IPS DF 4.7 (cell line): ENCODE measurements around the gene FRYL.

ENCODE experiments used
- DNase-seq: peaks from one replicate; pipeline ENCODE4 v3.0.0-alpha.2; 2013; ENCODE audit warnings: low spot score; ENCODE audit errors: extremely low read depth

The FRYL gene

DNA sequence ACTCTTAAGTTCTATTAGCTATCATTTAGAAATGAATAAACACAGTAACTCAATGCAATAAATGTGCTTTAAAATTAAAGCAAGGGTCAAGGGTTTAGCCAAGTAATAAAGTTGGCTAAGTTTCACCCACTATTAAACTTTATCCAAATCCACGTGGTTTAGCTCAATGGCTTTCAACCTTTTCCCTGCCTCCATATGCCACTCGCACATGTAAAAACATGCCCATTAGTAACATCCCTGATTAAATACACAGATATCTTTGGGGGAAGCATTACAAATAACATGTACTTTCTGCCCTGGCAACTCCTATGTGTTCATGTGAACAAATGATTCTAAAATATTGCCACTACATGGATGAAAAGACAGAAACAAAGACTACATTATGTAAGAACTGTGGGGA, 159.2 kb downstream of the FRYL start:
- no peak for DNase-seq

DNA sequence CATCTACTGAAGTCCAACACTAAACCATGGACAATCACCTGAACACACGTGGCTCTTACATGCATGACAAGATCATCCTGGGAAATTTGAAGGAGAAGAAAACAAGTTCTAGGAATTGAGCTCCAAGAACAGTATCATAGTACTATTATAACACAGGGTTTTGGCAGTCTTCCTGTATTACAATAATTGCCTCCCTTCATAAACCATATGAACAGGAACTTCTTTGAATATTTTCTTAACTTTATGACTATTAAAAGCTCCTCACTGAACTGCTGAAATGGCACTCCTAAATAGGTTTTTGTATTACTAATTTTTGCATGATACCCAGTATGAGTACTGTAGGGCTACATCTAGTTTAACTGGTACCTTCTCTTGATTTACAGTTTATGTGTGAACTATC, 160.0 kb downstream of the FRYL start:
- DNase-seq, result no peak

DNA sequence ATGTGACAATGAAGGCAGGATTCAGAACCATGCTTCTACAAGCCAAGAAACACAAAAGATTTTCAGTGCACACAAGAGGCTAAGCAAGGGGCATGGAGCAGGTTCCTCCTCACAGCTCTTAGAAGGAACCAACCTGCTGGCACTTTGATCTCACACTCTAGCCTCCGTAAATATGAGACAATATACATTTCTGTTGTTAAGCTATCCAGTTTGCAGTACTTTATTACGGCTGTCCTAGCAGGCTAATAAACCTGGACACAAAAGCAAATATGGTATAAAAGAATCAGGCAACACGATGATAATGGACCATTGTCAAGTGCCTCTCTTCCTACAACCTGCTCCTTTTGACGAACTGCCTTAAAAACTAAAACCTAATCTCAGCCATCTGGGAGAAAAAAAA, 175.6 kb downstream of the FRYL start:
- DNase-seq, result no peak

- no peak for DNase-seq
Measured at GRCh38 chr4:48604041-48604440, 176.0 kb downstream of the FRYL start.

GRCh38 chr4:48603366-48604003, 176.6 kb downstream of the FRYL start:
- DNase-seq, result no peak

DNA sequence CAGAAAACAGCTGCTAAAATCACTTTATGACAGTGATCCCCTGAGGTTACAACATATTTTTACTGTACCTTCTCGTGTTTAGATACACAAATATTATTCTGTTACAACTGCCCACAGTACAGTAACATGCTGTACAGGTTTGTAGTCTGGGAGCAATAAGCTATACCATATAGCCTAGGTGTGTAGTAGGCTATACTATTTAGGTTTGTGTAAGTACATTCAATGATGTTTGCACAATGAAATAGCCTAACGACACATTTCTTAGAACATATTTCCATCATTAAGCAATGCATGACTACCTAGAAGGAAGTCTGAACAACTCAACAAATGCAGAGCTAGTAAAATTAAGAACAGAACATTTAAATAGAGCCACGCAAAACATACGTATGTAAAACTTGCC, 177.3 kb downstream of the FRYL start:
- DNase-seq, result no peak

DNA sequence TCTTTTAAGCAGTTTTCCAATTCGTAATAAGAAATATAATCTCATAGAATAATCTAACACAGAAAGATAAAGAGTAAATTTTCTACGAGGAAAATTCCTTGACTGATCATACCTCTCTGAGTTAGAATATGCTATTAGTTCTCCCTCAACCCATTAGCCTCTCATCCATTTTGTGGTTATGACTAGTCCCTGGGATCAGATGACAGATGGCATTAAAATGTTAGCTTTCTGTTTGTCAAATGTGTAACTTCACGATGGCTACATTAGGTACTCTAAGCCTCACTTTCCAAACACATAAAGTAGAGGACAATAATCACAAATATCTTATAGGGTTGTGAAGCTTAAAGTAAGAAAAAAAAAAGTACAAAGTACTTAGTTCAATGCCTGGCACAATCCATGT, 177.9 kb downstream of the FRYL start:
- no peak for DNase-seq

- no peak for DNase-seq
Measured at GRCh38 chr4:48596336-48596735, 183.7 kb downstream of the FRYL start.

DNA sequence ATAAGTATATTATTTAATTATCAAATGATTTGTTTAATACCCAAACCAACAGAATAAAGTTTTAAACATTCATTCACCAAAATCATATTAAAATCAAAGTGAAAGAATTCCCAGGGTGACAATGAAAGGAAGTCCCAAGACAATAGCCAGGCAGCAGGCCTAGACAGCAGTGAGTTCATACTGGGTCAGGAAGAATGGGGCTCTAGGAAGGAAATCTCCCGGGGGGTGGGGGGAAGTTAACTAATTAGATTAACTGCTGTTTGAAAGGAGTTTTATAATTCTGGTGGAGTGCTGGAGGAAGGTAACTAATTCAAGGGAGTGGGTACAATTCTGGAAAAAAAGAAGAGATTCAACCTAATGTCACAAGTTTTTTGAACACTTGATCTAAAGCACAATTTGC, 185.9 kb downstream of the FRYL start:
- DNase-seq, result peak; percentile 7

- DNase-seq, result no peak
Measured at GRCh38 chr4:48591372-48591771, 188.7 kb downstream of the FRYL start.

GRCh38 chr4:48590884-48591283, 189.2 kb downstream of the FRYL start:
- no peak for DNase-seq

DNA sequence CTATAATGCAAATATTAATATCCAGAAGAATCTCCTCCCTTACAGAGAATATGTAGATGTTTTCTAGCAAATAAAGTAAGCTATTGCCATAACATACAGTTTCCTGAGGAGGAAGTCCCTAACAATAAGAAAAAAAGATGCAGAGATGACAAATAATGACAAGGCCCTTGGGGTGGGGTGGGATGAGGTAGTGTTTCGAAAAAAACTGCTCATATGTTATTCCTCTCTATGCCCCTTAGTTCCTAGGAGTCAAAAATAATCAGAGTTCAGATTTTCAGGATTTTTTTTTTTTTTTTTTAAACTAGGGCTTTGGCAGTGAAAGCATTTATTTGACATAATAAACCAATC, 191.0 kb downstream of the FRYL start:
- DNase-seq, result no peak

DNA sequence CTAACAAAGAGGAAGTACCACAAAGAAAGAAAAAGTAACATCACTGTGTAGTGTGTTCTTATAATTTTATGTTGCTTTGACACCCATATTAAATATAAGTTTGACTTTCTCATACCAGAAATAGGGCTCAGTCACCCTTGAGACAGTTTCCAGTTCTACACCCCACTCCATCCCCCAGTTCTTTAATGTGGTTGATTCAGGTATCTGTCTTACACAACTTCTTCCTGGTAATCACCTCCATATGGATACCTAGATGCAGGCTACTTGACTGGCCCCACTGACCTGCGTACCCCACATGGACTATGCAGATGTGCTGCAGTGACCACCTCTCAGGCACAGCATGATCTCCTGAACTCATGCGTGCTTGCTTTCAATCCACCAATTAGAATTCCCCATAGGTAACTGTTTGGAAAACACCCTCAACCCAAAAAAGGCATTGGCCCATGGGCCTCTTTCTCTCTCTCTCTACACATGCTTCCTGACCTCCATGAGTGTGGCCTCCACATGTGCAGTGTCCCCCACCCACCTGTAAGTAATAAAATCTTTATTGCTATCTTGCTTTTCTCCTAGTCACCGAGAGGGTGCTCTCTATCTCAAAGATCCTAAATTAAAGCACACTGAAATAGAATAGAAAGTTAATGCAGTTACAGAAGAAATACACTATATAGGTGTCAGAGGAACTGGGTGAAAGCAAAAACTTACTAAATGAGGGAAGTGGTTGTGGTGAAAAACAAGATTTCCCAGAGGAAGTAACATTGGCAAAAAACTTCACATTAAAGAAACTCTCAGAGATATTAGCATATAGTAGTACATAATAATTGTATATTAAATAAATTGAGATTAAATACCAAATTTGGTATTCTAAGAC, 191.6 kb downstream of the FRYL start:
- DNase-seq, result no peak

- DNase-seq, result no peak
Measured at GRCh38 chr4:48585401-48585800, 194.7 kb downstream of the FRYL start.

- DNase-seq, result peak; percentile 33
Measured at GRCh38 chr4:48578132-48578968, 201.7 kb downstream of the FRYL start.

DNA sequence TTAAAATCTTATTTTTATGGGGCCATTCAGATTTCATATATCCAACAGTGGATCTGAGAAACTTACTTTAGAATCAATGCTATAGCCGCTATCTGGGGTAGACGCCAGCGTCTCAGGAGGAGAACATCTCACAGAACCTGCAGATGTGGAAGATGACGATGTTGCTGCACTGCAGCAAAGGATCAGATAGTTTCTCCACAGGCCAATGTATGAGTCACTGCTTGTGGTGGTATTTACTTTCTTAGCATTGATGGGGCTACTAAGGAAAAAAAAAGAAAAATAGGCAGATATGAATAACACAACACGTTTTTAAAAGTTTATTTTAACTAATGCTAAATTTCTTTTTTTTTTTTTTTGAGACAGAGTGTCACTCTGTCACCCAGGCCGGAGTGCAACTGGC, 204.1 kb downstream of the FRYL start:
- no peak for DNase-seq

- no peak for DNase-seq
Measured at GRCh38 chr4:48571471-48571870, 208.6 kb downstream of the FRYL start.

- no peak for DNase-seq
Measured at GRCh38 chr4:48570646-48571220, 209.3 kb downstream of the FRYL start.

DNA sequence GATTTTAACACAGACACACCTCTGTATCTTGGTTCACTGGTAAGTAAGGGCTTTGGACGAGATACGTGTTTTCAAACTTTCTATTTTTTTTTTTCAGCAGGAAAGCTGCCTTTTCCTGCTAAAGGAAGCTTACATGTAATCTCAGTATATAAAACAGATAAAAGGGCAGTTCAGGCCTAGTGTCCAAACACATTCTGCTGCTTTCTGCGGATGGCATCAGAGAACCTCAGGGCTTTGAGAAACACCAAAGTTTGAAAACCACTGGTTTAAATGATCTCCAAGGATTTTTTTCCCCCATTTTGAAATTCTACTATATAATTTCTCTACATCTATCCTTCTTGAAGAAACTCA, 214.1 kb downstream of the FRYL start:
- no peak for DNase-seq

- no peak for DNase-seq
Measured at GRCh38 chr4:48565362-48566033, 214.6 kb downstream of the FRYL start.

DNA sequence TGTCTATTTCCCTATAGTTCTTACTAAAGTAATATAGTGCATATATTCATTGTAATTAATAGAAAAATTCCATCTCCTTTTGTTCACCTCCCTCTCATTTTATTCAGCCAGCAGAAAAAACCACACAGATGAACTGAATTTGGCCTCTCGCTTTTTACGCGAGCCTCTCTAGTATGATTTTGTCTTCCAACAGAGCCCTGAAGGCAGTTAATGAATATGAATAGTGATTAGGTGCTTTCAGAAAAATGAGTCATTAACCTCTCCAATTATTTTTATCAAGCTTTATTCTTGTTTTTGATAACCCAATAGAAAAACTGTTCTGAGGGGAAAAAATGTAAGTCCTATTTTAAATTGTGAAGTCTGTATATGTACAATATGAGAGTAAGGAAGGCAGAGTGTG, 215.9 kb downstream of the FRYL start:
- DNase-seq, result no peak
